ENCODE measurements around the gene STXBP4.
A peak's percentile ranks its signal among the peaks of the same experiment; 100 is the strongest.

Gene STXBP4

DNA sequence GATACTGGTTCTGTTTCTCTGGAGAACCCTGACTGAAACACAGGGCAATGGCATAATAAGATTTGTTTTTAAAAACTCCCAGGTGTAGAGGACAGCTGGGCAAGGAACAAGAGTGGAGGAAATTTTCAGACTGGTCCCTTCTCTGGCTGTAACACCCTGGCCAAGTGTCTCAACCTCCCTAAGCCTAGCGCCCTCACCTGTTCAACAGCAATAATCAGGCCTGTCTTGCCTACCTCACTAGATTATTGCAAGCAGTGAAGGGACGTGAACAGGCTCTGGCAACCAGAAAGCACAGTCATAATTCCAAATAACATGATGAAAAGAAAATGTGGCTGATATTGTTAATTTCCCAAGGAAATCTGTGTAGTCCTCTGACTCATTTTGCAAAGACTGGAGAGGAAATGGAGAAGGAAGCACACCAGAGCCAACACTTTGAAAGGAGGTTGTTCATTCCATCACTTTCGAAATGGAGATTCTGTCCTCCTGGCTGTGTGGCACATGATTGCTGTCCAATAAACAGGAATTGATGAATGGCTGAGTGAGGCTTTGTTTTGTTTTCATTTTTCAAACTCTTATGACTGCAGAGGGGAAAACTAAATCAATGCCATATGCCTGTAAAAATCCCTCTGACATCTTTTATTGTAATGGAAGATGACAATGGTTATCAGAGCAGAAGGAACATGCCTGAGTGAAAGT lies 208.7 kb downstream of the STXBP4 start:
- DNase-seq, result peak; percentile 39

DNA sequence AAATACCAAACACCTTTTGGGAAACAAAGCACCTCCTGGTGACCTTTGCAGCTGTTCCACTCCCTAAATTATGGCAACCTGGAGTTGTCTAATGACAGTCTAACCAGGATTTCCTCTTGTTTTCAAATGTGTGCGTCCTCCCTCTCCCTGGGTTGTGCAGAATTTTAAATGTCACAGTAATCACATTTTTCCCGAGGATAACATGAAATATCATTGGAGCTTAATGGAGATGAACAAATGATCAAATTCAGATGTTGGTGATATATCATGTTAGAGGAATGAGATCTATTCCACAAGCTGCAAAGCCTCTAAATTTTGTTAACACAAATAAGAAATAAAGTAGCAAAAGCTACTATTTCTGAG lies 209.3 kb downstream of the STXBP4 start:
- peak; percentile 11 for DNase-seq

GRCh38 chr17:55186937-55187770 lies 218.6 kb downstream of the STXBP4 start:
- no peak for DNase-seq

- no peak for DNase-seq
These were observed 222.2 kb downstream of the STXBP4 start for GRCh38 chr17:55190748-55191147.

DNA sequence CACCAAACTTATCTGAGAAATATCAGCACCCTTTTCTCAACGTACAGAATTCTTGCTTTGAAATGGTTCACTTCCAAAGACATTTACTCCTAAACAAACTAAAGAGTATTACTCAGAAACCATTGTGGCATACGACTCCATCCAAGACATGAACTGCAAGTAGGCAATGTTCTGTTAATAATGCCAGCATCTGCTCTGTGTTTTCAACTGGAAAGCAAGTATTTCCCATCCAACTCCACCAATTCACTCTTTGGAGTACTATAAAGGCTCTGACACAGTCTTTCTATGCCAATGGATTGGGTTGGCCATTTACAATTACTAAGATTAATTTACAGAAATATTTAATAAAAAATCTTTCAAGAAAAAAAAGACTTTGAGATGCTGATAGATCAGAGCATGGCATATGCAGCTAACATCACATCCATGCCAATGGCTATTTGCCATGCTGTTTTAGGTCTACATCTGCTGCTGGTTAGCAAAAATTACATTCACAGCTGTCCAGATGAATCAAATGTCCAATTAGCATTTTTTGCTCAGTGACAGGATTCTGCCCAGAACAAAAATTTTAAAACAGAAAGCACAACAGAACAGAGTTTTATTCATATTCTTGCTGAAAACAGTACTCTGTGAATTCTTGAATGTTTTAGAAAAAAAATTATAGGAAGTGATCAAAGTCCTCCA lies 230.3 kb downstream of the STXBP4 start:
- DNase-seq, result no peak

GRCh38 chr17:55200904-55201303 lies 232.3 kb downstream of the STXBP4 start:
- no peak for DNase-seq

DNA sequence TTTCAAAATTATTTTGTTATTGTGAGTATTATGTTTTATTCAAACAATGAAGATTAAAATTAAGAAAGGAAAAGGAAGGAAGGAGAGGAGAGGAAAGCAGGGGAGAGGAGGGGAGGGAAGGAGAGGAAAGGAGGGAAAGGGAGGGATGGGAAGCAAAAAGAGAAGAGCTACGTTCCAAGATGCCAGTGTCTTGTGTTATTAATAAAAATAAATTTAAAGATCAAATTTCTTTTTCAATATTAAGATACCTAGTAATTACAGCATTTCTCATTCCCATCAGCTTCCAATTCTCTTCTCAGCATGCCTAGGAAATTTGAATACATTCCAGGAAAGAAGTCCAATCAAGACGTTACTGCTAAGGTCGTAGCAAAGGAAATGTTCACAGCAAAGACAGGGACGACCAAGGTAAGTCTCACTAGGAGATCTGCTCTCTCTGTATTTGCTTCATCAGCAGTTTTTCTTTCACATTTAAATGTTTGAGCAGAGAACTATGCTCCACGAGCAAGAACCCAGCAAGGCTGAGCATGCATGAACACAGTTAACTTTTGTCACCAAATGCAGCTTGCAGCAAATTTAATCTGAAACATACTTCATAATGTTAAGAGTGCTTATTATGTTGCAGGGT lies 232.9 kb downstream of the STXBP4 start:
- DNase-seq, result no peak

- no peak for DNase-seq
These were observed 234.3 kb downstream of the STXBP4 start for GRCh38 chr17:55202896-55203295.

DNA sequence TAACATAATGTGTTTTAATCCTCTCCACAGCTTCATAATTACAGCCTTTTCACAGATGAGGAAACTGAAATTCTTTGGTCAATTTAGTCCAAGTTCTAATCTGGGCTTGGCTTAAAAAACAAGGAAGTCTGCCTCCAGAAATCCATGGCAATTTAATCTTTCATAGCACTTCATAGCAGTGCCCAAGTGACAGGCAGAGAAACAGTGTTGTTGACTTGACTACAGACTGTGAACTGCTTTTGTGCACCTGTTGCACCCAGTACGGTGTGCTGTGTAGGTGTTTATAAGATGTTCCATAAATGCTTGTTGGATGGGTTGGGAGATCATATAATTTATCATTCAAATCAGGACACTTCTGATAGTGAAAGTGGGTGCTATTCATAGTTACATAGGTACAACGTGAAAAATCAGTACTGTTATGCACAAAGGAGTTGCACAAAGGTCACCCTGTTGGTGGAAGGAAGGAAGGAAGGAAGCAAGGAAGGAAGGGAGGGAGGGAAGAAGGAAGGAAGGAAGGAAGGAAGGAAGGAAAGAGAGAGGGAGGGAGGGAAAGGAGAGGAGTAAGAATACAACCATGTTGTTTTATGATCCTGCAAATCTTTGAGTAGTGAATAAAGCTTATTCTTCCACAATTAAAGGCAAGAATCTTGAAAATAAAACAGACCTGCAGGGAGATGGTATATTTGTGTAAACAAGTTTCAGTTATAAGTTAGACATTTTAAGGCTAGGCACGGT lies 239.7 kb downstream of the STXBP4 start:
- DNase-seq, result no peak

- no peak for DNase-seq
These were observed 241.7 kb downstream of the STXBP4 start for GRCh38 chr17:55210292-55210691.

DNA sequence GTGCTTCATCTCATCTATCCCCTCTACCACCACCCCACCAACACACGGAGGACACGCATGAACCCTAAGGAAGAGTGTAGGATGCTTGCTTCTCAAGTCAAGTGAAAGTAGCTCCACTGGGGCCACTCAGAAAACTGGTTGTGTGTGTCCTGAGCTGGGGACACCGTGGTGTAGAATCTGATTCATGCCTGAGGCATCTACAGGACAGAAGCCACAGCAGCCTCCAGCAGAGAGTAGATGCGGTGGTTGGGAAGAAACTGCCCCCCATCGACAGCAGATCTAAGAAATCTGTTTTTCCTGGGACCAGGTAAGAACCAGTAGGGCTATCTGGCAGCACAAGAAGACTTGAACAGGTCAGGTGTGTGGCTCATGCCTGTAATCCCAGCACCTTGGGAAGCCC lies 244.3 kb downstream of the STXBP4 start:
- DNase-seq, result no peak

GRCh38 chr17:55215711-55216110 lies 247.1 kb downstream of the STXBP4 start:
- no peak for DNase-seq

- no peak for DNase-seq
These were observed 248.3 kb downstream of the STXBP4 start for GRCh38 chr17:55216888-55217287.

DNA sequence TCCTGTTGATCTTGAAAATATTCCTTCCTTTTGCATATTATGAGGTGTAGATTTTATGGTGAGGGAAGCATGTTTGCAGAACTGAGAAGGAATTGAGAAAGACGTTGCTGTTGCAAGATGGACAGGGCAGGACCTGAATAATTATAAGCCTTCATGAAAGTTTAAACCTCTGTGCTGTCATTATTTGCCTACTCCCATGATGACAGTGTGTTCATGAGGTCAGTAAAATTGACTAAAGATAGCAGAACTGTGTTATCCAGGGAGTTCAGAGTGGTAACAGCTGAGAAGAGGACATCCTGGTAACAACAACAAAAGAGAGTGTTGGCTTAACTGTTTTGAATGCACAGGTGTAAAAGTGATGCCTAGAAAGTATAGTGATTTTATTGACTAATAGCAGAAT lies 250.9 kb downstream of the STXBP4 start:
- DNase-seq, result no peak

GRCh38 chr17:55219934-55220333 lies 251.4 kb downstream of the STXBP4 start:
- DNase-seq, result no peak
